NCI-H82 (cell line): ENCODE results near the gene MYO9A.
"Not testable (repeated sequence)": the region's sequence is repeated elsewhere in the genome, so short reads cannot be mapped to it uniquely, and the experiment has no call there.

ENCODE experiments used
- DNase-seq: peaks from one replicate; lab custom pipeline; 2025; lab: John Stamatoyannopoulos, UW

The MYO9A gene

GRCh38 chr15:72086920-72087648 is 30.9 kb downstream of the MYO9A start:
- DNase-seq, result no peak

DNA sequence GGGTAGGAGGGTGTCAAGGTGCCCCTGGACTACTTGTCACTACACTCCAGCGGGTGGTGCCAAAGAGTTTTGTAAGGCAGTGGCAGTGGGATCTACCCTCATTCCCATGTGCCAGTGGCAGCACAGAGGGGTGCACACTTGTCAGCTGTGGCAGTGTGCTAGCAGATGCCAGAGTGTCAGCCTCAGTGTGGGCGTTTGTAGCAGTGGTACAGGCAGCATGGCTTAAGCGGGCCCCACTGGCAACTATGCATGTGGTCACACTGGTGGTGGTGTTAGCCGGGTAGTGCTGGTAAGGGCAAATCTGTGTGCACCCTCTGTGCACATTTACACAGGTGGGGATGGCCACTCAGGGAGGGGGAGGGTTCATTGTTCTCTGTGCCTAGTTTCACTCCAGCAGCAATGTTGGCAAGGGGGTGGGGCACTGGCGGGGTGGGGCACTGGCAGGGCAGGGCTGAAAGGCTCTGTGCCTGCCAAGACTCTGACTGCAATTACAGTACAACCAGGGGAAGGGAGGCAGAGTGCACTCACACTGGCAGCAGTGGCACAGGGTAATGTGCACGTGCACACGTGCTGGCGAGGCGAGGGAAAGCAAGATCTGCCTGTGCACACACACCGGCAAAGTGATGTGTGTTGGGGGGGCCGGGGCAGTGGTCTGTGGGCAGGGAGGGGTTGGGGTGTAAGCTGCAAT is 31.8 kb downstream of the MYO9A start:
- DNase-seq, result no peak

- no peak for DNase-seq
These were observed 35.8 kb downstream of the MYO9A start for GRCh38 chr15:72082176-72082575.

DNA sequence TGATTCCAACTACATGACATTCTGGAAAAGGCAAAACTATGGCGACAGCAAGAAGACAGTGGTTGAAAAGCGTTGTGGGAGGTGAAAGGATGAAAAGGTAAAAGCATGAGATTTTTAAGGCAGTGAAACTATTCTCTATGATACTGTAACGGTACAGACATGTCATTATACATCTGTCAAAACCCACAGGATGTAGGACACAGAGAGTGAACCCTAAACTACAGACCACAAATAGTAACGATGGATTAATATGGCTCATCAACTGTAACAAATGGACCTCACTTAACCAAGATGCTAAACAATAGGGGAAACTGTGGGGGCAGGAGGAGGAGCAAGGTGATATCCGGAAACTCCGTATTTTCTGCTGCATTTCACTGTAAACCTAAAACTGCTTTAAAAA is 39.1 kb downstream of the MYO9A start:
- DNase-seq, result no peak

DNA sequence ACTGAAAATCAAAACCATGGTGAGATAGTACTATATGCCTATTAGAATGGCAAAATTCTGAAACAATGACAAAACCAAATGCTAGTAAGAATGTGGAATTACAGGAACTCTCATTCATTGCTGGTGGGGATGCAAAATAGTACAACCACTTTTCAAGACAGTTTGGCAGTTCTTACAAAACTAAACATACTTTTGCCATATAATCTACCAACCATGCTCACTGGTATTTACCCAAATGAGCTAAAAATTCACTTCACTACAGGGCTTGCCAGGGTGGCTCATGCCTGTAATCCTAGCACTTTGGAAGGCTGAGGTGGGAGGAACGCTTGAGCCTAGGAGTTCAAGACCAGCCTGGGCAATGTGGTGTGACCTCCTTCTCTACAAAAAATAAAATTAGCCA is 40.0 kb downstream of the MYO9A start:
- DNase-seq, result no peak

DNA sequence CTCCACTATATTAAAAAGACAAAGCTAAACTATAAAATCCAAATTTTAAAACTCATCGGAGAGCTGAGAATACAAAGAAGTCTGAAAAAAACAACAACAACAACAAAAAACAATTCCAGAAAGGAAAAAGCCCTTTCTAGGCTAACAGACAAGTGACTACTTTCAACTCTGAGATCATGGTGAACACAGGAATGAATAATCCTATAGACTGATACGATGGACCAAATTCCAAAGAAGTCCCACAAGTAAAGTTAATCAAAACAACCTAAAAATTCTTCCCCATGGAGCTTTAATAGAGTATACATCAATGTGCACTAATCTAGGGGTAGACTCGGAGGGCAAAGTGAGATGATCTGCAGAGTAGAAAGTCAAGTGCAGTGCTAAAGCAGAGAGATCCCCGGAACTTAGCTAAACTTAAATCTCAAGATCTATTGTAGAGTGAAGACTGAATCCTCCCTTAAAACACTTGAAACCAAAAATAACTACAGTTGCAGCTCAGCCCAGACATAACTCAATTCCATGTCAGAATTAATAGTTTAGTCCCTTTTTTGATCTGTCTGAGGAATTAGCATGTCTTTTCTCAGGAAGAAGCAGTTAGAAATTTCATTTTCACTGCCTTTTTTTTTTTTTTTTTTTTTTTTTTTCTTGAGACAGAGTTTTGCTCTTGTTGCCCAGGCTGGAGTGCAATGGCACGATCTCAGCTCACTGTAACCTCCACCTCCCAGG is 43.5 kb downstream of the MYO9A start:
- no peak for DNase-seq

DNA sequence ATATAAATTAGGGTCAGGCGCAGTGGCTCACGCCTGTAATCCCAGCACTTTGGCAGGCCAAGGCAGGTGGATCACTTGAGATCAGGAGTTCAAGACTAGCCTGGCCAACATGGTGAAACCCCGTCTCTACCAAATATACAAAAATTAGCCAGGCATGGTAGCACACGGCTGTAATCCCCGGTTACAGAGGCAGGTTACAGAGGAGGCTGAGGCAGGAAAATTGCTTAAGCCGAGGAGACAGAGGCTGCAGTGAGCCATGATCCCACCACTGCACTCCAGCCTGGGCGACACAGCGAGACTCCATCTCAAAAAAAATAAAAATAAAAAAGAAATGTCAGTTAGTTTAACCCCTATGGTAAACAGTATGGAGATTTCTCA is 46.5 kb downstream of the MYO9A start:
- not testable (repeated sequence) for DNase-seq

- DNase-seq, result no peak
These were observed 47.0 kb downstream of the MYO9A start for GRCh38 chr15:72070817-72071447.

DNA sequence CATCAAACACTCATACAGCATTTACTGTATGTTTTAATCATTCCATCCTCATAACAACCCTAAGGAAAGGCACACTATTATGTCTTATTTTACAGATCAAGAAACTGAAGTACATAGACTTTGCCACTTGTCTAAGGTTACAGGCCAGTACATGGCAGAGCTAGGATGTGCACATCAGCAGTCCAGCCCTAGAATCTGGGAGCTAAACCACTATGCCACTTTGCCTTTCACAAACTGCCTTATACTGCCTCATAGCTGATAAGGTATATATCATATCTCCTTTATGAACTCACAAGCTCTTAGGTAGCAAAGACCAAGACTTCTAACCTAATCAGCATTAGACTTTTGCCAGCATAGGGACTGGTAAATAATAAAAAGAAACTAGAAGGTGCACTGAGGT is 49.1 kb downstream of the MYO9A start:
- no peak for DNase-seq

- no peak for DNase-seq
These were observed 52.1 kb downstream of the MYO9A start for GRCh38 chr15:72065801-72066200.

DNA sequence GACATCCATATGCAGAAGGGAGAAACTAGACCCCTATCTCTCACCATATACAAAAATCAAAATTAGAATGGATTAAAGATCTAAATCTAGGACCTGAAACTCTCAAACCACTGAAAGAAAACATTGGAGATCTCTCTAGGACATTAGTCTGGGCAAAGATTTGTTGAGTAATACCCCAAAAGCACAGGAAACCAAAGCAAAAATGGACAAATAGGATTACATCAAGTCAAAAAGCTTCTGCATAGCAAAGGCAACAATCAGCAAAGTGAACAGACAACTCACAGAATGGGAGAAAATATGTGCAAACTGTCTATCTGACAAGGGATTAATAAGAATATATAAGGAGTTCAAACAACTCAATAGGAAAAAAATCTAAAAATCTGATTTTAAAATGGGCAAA is 54.8 kb downstream of the MYO9A start:
- DNase-seq, result no peak

DNA sequence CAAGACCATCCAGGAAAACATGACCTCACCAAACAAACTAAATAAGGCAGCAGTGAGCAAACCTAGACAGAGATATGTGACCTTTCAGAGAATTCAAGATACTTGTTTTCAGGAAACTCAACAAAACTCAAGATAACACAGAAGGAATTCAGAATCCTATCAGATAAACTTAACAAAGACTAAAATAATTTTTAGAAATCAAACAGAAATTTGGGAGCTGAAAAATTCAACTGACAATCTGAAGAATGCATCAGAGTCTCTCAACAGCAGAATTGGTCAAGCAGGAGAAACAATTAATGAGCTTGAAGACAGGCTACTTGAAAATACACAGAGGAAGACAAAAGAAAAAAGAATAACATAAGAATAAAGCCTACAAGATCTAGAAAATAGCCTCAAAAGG is 55.6 kb downstream of the MYO9A start:
- no peak for DNase-seq

DNA sequence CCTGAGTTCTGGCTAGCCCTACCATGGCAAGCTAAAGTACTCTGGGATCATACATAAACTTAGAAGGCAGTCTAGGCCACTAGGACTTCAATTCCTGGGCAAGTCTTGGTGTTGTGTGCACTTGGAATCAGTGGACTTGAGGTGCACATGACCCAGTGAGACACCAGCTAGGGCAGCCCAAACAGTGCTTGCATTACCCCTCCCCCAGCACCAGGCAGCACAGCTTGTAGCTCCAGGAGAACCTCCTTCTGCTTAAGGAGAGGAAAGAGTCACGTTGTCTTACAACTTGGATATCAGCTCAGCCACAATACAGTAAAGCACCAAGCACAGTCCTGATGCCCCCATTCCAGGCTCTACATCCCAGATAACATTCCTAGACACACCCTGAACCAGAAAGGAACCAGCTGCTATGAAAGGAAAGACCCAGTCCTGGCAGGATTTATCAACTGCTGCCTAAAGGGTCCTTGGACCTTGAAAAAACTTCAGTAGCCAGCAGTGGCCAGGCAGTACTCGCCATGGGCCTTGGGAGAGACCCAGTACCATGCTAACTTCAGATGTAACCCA is 57.2 kb downstream of the MYO9A start:
- DNase-seq, result no peak

- no peak for DNase-seq
These were observed 59.4 kb downstream of the MYO9A start for GRCh38 chr15:72058585-72058984.

DNA sequence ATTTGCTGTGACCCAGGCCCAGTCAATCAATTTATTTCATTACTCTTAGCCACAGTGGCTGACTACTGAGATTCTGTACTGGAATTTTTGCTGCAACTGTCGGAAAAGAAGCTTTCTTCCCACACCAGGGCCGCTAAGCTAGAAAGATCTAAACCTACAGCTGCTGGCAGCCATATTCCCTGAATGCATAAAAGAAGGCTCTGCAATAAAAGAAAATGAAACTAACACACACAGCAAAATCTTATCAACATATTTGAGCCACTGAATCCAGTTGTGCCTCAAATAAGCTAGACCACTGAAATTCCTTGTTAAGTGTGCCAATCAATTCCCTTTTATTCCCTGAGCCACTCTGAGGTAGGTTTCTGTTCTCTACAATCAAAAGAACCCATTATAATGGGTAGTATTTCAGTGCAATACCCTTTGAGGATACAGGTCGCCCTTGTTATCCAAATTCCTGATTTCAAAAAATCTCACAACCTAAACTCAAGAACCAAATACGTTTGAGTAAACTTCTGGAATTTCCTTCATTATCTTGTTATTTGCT is 60.3 kb downstream of the MYO9A start:
- no peak for DNase-seq

GRCh38 chr15:72056217-72056616 is 61.7 kb downstream of the MYO9A start:
- DNase-seq, result not testable (repeated sequence)

DNA sequence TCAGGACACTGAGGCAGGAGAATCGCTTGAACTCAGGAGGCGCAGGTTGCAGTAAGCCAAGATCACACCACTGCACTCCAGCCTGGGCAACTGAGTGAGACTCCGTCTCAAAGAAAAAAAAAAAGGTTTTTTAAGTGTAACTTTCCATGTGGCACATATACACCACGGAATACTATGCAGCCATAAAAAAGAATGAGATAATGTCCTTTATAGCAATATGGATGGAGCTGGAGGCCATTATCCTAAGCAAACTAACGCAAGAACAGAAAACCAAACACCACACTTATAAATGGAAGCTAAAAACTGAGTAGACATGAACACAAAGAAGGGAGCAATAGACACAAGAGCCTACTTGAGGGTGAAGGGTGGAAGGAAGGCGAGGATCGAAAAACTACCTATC is 64.7 kb downstream of the MYO9A start:
- DNase-seq, result not testable (repeated sequence)

GRCh38 chr15:72050700-72051099 is 67.2 kb downstream of the MYO9A start:
- no peak for DNase-seq

- no peak for DNase-seq
These were observed 70.9 kb downstream of the MYO9A start for GRCh38 chr15:72047020-72047419.

- DNase-seq, result no peak
These were observed 73.0 kb downstream of the MYO9A start for GRCh38 chr15:72044956-72045355.

DNA sequence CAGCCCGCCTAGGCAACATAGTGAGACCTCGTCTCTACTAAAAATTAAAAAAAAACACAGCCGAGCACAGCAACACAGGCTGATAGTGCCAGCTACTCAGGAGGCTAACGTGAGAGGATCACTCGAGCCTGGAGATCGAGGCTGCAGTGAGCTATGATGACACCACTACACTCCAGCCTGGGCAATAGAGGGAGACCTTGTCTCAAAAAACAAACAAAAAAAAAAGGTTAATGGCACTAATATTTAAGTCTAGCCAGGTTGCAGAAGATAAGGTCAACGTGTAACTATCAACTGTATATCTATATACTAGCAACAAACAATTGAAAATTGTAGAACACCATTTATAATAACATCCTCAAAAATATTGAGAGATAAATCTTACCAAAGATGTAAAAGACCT is 75.1 kb downstream of the MYO9A start:
- no peak for DNase-seq

DNA sequence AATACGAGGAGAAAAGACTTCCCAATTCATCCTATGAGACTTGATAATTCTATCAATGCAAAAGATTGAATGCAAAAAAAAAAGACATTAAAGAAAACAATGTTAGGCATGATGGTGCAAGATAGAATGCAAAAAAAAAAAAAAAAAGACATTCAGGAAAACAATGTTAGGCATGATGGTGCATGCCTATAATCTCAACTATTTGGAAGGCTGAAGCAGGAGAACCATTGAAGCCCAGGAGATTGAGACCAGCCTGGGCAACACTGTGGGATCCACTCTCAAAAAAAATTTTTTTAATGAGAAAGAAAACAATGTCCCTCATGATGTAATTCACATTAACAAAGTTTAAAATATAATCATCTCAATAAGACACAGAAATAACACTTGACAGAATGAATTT is 75.9 kb downstream of the MYO9A start:
- no peak for DNase-seq
